ENCODE results near the gene TCHHL1. TPM values are rescaled to one million over a fixed set of nuclear protein-coding genes. Genes with fewer than 3 reads are reported as not detected.
"Not testable (repeated sequence)": the region's sequence is repeated elsewhere in the genome, so short reads cannot be mapped to it uniquely, and the experiment has no call there.

TCHHL1 gene
- total RNA-seq, 1 donor from 2014 or later = 0.42 TPM

DNA sequence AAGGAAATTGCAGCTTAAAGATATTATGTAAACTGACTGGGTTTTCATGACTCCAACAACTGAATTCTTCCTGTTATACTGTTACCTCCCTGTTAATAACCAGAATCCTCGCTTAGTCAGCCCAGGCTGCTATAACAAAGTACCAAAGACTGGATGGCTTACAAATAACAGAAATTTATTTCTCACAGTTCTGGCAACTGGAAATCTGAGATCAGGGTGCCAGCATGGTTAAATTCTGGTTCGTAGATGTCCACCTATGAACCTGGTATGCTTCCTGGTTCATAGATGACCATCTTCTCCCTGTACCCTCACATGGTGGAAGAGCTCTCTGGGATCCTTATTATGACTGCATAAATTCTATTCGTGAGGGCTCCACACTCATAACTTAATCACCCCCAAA is 8.1 kb upstream of the TCHHL1 start:
- no peak for DNase-seq (ENCODE audit: low spot score)

DNA sequence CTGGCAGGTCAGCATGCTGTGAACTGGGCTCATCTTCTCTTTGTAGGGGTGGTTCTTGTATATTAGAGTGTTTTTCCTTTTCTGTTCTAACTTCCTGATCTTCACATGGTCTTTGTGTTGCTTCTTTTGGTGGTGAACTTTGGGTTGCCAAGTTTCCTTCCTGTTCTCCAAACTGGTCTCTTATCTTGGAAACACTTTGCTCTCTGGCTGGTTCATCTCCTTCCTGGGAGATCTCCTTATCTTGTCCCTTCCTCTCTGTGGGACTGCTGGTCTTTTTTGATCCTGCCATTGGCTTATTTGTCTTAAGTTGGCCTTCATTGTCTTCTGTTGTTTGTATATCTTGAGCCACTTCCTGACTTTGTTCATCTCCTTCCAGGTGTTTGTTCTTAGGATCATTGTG is 2.1 kb downstream of the TCHHL1 start:
- DNase-seq (ENCODE audit: low spot score) = no peak

DNA sequence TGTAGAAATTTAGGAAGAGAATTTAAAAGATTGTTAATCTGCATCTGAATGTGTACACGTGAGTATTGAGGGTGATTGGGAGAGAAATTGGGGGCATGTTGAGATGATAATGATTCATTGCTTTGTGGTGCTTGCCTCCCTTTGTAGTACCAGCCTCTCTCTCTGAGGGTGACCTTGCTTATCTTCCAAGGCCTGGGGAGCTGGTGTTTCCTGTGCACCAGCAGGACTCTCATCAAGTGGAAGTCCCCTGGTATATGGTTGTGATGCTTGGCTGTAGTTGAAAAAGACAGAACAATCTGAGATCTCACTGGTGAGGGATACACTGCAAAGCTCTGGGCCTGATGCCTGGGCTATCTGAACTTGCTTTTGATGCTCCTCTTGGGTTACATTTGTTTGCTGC is 4.0 kb downstream of the TCHHL1 start:
- DNase-seq (ENCODE audit: low spot score) = no peak

DNA sequence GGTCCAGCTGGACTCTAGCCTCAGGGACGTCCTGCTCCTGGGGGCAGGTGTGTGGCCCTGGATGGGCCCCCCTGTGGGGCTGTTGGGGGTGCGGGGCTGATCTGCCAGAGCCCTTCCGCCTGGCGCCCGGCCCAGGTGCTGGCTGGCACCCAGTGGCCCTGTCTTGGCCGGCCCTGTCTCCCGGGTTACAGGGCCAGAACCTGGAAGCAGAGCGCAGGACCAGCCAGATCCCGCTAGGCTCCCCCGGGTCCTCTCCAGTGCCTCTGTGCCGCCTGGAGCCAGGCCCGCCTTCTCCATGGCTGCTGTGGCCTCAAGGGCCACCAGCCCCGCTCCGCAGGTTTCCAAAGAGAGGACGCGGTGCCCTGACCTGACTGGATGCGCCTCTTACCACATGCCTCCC is 7.8 kb downstream of the TCHHL1 start:
- not testable (repeated sequence) for DNase-seq (ENCODE audit: low spot score)

DNA sequence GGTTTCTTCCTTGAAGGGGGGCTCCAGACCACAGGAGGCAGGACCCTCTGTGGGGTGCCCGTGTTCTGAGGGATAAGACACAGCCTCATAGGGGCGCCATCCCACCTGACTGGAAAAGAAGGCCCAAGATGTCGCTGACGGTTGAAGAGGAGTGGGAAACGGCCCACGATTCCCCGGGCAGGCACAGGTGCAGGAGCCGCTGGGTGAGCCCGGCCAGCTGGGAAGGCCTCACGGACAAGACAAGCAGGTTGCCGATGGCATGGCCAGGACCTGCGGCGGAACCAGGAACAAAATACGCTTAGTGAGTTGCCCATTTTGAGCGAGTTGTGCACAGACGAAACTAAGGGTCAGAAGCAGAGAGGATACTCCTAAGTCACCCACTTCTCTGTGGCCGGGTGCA is 8.4 kb downstream of the TCHHL1 start:
- not testable (repeated sequence) for DNase-seq (ENCODE audit: low spot score)

DNA sequence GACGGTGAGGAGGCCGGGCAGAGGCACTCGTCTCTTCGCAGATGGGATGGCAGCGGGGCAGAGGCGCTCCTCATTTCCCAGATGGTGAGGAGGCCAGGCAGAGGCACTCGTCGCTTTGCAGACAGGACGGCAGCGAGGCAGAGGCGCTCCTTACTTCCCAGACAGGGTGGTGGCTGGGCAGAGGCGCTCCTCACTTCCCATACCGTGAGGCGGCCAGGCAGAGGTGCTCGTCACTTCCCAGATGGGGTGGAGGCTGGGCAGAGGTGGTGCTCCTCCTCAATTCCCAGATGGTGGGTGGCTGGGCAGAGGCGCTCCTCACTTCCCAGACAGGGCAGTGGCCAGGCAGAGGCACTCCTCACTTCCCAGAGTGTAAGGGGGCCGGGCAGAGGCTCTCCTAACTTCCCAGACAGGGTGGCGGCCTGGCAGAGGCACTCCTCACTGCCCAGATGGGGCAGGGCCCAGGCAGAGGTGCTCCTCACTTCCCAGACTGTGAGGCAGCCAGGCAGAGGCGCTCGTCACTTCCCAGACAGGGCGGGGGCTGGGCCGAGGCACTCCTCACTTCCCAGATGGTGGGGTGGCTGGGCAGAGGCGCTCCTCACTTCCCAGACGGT is 9.9 kb downstream of the TCHHL1 start:
- no peak for DNase-seq (ENCODE audit: low spot score)

DNA sequence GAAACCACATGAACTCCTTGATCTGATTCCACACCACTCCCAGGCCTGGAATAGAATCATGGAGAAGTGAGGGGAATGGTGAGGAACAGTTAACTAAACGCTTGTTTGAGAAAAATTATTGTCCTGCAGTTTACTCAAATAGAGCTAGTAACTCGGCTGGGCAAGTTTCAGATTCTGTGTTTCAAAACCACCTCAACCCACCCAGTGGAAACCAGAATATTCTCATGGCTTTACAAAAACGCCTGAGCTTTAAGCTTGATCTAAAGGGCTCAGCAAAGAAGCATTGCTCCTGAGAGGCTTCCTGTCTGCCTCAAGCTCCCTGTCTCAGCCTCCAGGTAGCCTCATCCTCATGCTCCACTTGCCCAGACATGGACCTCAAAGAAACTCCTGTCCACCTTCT is 16.6 kb downstream of the TCHHL1 start:
- no peak for DNase-seq (ENCODE audit: low spot score)

DNA sequence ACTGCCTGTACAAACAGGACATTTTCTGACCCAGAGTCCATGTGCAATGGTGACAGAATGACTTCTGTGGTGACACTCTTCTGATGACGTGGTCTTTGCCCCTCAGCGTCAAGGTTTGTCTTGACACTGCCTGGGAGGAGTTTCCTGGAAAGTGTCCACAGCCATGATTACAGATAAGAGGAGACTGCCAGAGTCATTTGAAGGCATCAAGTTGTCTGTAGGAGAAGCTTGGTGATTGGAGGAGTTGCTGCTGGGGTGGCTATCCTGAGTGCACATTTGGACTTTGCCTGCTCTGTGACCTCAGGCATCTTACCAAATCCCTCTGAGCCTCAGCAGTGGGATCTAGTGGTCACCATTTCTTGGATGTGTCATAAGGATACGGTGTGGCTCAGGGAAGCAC is 17.7 kb downstream of the TCHHL1 start:
- no peak for DNase-seq (ENCODE audit: low spot score)

DNA sequence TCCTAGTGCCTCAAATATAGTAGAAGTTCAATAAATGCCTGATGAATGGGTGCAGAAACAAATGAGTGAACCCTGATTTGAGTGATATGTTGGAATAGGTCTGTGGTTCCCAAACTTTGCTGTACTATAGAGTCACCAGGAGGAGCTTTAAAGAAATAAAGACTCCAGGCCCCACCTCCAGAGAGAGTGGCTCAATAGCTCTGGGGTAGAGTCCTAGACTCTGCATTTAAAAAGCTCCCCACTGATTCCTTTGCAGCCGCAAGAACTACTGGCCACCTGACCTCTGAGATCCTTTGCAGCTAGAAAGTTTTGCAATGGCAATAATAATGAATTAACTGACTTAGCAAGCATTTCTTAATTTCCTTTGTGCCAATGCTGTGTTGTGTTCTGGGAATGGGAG is 20.9 kb downstream of the TCHHL1 start:
- DNase-seq (ENCODE audit: low spot score) = no peak

DNA sequence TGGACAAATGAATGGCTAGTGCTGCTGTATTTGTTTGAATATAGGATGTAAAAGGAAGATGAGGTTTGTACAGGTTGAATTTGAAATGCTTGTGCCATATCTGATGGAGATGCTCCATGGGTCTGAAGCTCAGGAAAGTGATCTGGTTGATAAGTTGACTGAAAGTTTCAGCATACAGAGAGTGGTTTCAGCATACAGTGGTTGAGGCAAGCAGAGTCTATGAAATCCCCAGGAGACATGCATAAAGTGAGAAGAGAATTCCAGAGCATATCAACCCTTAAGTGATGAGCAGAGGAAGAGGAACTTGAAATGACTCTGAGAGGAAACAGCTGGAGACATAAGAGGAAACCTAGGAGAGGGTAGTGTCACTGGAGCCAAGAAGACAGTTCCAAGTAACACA is 21.7 kb downstream of the TCHHL1 start:
- no peak for DNase-seq (ENCODE audit: low spot score)

DNA sequence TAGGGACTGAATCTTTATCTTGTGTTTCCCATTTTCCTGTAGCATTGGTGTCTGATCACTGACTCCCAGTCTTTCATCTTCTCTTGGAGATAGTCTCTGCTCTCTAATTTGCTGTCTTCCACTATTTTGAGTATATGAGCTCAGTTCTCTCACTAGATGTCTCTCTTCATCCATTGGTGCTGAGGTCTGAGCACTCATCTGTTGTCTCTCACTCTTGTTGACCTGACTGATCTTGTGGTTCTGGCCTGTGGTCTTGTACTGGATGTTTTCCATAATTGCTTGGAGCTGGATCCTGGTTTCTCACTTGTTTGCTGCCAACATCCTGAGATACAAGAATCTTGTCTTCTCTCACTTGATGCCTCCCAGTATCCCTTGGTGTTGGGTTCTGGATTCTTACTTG is 26.9 kb downstream of the TCHHL1 start:
- no peak for DNase-seq (ENCODE audit: low spot score)

DNA sequence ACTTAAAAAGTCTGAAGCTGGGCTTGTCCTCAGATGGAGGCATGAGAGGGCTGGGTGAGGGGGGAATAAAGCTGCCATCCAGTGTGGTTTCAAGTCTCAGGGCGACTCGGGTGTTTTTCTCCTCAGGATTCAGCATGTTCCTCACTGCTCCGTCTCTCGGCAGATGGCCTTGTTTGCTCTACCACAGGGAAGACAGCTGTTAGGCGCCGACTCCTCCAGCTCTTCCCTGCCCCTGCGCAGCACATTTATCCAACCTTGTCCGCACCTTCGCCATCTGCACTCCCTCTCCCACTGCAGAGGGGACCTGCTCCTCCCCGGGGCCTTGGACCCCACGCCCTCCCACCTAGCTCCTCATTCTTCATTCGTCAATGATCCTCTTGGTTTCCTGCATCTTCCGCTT is 35.5 kb downstream of the TCHHL1 start:
- no peak for DNase-seq (ENCODE audit: low spot score)

DNA sequence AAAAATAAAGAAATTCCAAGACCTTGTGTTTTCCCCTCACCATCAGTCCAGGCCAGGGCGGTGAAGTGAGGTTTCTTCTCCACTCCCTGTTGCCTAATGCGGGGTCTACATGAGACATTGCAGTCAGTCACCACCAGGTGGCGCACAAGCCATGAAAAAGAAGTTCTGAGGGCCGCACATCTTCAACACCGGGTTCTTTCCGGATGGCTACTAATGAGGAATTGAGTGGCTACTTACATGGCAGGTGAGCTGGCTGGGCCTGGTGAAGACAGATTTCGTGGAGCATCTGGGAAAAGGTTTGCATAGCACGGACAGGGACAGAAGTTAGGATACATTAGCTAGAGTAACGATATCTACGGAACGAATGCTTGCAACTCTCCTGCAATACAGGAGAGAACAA is 36.3 kb downstream of the TCHHL1 start:
- DNase-seq (ENCODE audit: low spot score) = peak; percentile 93

DNA sequence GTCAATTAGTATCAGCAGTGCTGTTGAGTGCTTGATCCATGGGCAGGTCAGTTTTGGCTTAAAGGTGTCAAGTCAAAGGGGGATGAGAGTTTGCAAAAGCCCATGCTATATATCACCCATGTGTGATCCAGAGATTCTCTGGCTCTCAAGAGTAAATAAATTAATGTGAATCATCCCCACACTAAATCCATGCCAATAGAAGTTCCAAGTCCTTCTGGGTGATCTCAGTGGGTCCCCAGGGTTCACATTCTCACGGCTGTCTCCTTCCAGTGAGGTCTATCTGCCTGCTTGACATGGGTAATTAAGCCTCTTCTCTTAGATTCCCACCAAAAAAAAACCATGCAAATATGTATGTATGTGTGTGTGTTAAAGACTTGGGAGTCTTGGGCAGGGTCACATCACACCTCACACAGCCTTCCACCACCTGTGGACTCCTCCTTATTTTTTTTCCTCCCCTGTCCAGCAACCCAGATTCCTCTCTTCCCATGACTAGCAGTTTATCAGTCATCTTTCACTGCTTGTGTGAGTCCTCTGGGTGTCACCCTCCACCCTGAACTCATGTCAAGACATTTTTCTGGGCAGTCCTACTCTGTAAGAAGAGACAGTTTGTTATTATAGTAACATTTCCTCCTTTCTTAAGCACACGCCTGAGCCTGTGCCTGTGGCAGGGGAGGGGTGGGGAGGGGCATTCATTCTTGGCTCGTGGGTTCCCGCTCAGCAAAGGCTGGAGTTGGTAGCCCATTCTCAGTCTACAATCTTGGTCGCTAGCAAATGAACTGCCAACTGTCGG is 37.8 kb downstream of the TCHHL1 start:
- no peak for DNase-seq (ENCODE audit: low spot score)

DNA sequence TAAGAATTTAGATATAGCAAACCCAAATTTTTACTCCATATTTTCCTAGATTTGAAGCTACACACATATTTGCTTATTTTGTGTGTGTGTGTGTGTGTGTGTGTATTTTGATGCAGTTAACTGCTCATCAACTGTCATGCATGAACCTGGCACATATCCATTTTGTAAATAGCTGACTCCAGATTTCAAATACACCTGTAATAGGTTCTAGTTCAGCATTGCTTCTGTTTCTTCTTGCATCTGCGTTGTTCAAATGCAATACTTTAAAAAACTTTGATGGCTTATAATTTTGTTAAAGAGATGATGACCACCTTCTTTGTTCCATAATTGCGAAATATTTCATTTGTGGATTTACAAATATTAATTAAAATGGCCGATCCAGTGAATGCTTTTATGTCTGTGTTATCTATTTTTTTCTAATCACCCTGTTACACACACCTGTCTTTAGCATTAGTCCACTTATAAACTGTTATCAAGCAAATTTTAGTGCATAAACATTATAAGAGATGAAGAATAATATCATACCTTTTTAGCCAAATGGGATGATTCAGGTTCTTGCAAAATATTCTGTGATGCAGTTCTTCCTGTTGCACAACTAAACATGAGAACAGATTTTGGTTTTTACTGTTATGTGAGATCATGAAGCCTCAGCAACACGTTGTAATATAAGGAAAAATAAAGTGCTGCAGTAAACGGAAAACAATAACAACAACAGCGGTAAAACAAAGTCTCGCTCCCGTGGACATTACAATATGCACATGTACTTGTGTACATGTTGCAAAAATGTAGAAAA is 39.4 kb downstream of the TCHHL1 start:
- DNase-seq (ENCODE audit: low spot score) = no peak

DNA sequence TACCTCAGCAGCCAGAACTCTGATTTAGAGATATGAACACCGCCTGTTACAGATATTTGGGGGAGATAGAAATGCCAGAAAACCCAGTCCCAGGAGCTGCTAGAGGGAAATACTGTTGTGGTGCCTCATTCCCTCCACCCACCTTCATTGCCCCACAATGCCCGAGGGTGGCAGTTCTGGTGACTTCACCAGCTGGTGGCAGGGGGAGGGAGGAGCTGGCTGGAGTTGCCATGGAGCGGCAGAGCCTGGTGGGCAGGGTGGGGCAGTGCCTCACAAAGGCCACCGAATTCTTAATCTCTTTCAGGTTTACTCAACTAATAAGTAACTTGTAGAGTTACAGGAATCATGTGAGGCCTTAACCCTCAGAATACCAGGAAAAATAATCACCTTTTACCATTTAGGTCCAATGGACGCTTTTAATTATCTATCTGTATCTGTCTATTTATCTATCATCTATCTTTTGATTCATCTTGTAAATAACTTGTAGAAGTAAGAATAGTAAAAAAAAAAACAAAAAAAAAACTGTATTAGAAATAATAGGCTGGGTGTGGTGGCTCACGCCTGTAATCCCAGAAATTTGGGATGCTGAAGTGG is 40.4 kb downstream of the TCHHL1 start:
- DNase-seq (ENCODE audit: low spot score) = no peak

DNA sequence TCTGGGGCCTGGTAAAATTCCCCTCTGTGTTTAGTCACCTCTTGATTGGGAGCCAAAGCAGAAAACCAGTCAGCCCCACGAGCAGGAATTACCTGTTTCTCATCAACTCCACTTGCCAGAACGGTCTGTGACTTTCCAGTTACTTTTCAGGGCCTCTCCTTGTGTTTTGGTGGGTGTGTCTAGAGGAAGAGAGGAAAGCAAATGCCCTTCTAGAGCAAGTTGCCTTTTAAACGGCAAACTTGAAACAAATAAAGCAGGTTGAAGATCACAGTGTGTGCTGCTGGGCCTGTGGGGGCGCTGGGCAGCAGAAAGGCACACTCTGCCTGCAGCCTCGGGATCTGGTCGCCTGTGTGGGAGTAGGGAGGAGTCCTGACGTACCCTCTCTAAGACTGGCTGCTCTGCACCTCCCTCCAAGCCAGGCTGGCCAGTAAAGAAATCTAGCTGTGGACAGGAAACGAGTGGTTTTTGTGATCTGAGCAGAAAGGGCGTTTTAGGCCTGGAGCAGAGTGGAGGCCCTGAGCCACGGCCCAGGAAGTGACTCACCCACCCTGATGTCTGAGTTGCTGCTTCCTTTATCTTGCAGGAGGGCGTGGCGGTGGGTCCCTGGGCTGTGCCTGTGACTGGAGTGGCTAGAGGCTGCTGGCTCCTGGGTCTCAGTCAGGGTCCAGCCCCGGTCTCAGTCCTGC is 41.0 kb downstream of the TCHHL1 start:
- DNase-seq (ENCODE audit: low spot score) = peak; percentile 95

DNA sequence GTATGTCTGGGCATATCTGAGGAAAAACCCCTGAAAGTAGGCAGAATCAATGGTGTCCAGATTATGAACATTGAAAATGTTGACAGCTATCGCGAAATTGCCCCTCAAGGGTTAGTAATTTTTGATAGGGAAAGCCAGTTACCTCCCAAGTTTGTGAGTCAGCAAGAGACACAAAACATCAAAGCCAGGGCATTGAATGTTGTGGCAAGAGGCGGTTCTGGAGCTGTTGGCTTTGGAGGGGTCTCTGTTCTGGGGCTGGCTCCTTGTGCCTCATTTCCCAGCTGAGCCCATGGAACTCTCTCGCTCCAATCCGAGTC is 41.5 kb downstream of the TCHHL1 start:
- DNase-seq (ENCODE audit: low spot score) = no peak

DNA sequence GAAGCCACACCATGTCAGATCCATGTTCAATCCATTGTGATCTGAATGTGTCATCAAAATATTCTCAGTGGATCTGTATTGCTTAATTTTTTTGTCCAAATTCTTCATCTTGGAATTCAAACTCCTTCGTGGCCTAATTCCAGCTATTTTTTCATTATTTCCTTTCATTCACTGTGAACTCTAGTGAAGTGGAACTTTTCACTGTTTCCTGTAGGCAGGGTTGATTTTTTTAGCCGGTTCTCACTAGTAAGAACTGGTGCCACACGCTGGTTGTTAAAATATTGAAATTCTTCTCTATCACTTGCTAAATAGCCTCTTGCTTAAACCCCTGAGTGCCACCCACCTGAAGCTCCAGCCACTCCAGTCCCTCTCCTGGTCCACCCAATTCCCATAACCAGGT is 44.5 kb downstream of the TCHHL1 start:
- no peak for DNase-seq (ENCODE audit: low spot score)

DNA sequence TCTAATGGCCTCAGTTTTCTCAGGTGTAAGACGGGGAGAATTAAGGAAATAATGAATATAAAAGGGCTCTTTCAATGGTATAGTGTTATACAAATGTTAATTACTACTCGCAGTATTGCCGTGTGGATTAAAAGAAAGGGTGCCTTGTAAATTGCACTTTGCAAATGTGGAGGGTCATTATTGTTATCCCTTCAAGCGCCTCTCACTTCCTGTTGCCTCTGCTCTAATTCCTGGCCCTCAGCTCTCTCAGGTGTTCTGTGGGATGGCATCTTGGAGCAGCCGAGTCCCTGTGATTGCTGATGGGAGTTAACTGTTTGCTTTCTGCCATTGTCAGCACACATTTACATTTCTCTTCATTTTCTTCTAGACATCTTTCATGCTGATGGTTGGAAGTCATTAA is 45.0 kb downstream of the TCHHL1 start:
- no peak for DNase-seq (ENCODE audit: low spot score)

DNA sequence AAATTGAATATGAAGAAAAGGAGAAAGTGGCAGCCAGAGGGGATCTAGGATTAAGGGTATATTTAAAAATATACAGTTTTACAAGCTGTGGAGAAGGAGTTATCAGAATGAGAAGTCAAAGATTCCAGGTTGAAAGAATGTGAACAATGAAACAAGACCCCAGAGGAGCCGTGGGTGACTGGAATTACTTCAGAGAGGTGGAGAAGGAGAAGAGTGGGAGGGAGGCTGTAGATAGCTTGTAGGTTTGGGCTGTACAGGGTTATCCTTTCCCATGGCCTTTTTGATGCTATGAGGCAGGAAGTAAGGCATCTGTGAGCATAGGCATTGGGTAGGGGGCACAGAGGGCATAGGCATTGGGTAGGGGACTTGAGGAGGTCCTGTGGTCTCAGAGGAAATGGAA is 46.8 kb downstream of the TCHHL1 start:
- DNase-seq (ENCODE audit: low spot score) = no peak

DNA sequence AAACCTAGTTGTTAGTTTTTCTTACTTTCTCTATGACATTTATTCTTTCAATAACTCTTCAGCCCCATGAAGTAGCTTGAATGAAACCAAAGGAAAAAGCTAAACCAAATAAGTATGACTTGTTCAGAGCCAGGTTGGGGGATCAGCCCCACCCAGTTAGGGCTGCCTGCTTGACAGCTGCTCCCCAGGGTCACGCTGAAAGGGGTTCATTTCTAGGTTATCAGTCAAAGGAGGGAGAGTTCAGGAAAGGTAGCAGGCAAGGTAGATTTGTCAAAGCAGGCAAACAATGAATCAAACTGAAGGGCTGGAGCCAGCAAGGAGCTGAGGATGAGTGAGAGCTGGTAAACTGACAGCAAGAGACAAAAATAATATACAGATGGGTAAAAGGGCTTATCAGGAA is 49.0 kb downstream of the TCHHL1 start:
- DNase-seq (ENCODE audit: low spot score) = no peak

Data from mesenteric fat pad (tissue), 1 donor.